Measurements from ENCODE around the gene WARS2. TPM values are rescaled to one million over a fixed set of nuclear protein-coding genes. Genes with fewer than 3 reads are reported as not detected.

Gene WARS2
- total and polyA plus RNA-seq, 2 of the 8 experiments (the other 6 are each of a cell fraction or from before 2014, with no cell fraction given), result 4.3 to 12.9 TPM

- TF ChIP-seq HDAC2 (IDR thresholded peaks at IDR 0.05; ENCODE audit: borderline replicate concordance in 1 of 2, low read depth in 2 of 2, low read length in 2 of 2) (no peak), EGR1 (IDR thresholded peaks at IDR 0.05; ENCODE audit: borderline replicate concordance, low read depth, low read length) (no peak), USF2 (IDR thresholded peaks at IDR 0.05; ENCODE audit: low read length) (no peak), JUN (IDR thresholded peaks at IDR 0.05; ENCODE audit: low read depth, low read length) (no peak), NRF1 (IDR thresholded peaks at IDR 0.05; ENCODE audit: low read depth, low read length) (no peak), CBX8 (IDR thresholded peaks at IDR 0.05; ENCODE audit: borderline replicate concordance, low read depth, low read length) (no peak), CTBP2 (IDR thresholded peaks at IDR 0.05; ENCODE audit: borderline replicate concordance, insufficient read depth, insufficient read length, low read length) (no peak), GABPA (IDR thresholded peaks at IDR 0.05; ENCODE audit: borderline replicate concordance, insufficient read depth, low read length) (no peak), CTCF (IDR thresholded peaks at IDR 0.05; ENCODE audit: control extremely low read depth in 1 of 3, insufficient read depth in 1 of 3, low read depth in 1 of 3, low read length in 3 of 3) (no peak), BCL11A (IDR thresholded peaks at IDR 0.05; ENCODE audit: low read depth in 2 of 2, low read length in 2 of 2) (no peak), EZH2 (IDR thresholded peaks at IDR 0.05; ENCODE audit: low read depth, low read length, severe bottlenecking) (peak; percentile 96), KDM4A (IDR thresholded peaks at IDR 0.05; ENCODE audit: low read depth, low read length, severe bottlenecking) (peak; percentile 56), POU5F1 (IDR thresholded peaks at IDR 0.05; ENCODE audit: low read depth, low read length) (no peak), PHF8 (conservative IDR thresholded peaks at IDR 0.05; ENCODE audit: low read depth, low read length) (no peak), CHD2 (IDR thresholded peaks at IDR 0.05; ENCODE audit: low read length) (no peak), RNF2 (IDR thresholded peaks at IDR 0.05; ENCODE audit: borderline replicate concordance, low read depth, low read length, missing control alignments, poor library complexity, severe bottlenecking) (peak; percentile 92), TAF1 (IDR thresholded peaks at IDR 0.05; ENCODE audit: low read depth, low read length) (no peak), BACH1 (IDR thresholded peaks at IDR 0.05; ENCODE audit: low read length) (no peak), SIX5 (IDR thresholded peaks at IDR 0.05; ENCODE audit: low read depth, low read length) (no peak)
Measured at GRCh38 chr1:119006406-119007279, 133.8 kb downstream of the WARS2 start (continued).

Data from H1 (cell line).